Karpas-422 (cell line): ENCODE data around the gene SPTSSA. TPM values are rescaled to one million over a fixed set of nuclear protein-coding genes. Genes with fewer than 3 reads are reported as not detected.
A peak's percentile ranks its signal among the peaks of the same experiment; 100 is the strongest.
"Not testable (repeated sequence)": the region's sequence is repeated elsewhere in the genome, so short reads cannot be mapped to it uniquely, and the experiment has no call there.

Experiments
- DNase-seq: peaks from one replicate; pipeline ENCODE4 v3.0.0-alpha.2; 2015
- H2AFZ ChIP-seq: fragments of 200-600 bp; sonication (generic); 2 replicates; pipeline ENCODE4 v1.6.1; 2014; ENCODE audit warnings: antibody characterized with exemption, low read length, mixed read lengths
- H3K27ac ChIP-seq: fragments of 200-600 bp; sonication (generic); 2 replicates; pipeline ENCODE4 v1.5.1; 2014; ENCODE audit warnings: mild to moderate bottlenecking, low read length, moderate library complexity
- H3K27me3 ChIP-seq: fragments of 200-600 bp; sonication (generic); 2 replicates; pipeline ENCODE4 v1.6.1; 2014; ENCODE audit warnings: low read length, mixed read lengths
- H3K36me3 ChIP-seq: fragments of 200-600 bp; sonication (generic); 2 replicates; pipeline ENCODE4 v1.6.1; 2014; ENCODE audit warnings: low read length, mixed read lengths; ENCODE audit not compliant: insufficient read depth
- H3K4me1 ChIP-seq: fragments of 200-600 bp; sonication (generic); 2 replicates; pipeline ENCODE4 v1.6.1; 2014; ENCODE audit warnings: mild to moderate bottlenecking, low read length, mixed read lengths
- H3K4me2 ChIP-seq: fragments of 200-600 bp; sonication (generic); 2 replicates; pipeline ENCODE4 v1.6.1; 2014; ENCODE audit warnings: low read length, low read depth, mild to moderate bottlenecking; ENCODE audit not compliant: poor library complexity, severe bottlenecking
- H3K4me3 ChIP-seq: fragments of 200-600 bp; sonication (generic); 2 replicates; pipeline ENCODE4 v1.5.1; 2014; ENCODE audit warnings: mild to moderate bottlenecking, antibody characterized with exemption, low read length, mixed read lengths
- H3K79me2 ChIP-seq: fragments of 200-600 bp; sonication (generic); 2 replicates; pipeline ENCODE4 v1.6.1; 2014; ENCODE audit warnings: mild to moderate bottlenecking, low read length, mixed read lengths
- H3K9ac ChIP-seq: fragments of 200-600 bp; sonication (generic); 2 replicates; pipeline ENCODE4 v1.6.0; 2014; ENCODE audit warnings: low read length
- H3K9me2 ChIP-seq: fragments of 200-600 bp; sonication (generic), shearing (Covaris generic); replicated peaks from 2 replicates; pipeline ENCODE4 v1.6.0; 2014; ENCODE audit warnings: mild to moderate bottlenecking, low read length, moderate library complexity; ENCODE audit not compliant: insufficient read depth
- H3K9me3 ChIP-seq: fragments of 300-700, 200-600 bp; sonication (generic); 2 replicates; pipeline ENCODE4 v1.6.1; 2014; ENCODE audit warnings: low read length, mixed read lengths
- H4K20me1 ChIP-seq: fragments of 200-600 bp; sonication (generic); 2 replicates; pipeline ENCODE4 v1.6.1; 2014; ENCODE audit warnings: mild to moderate bottlenecking, antibody characterized with exemption, low read length, low read depth; ENCODE audit not compliant: insufficient read depth
- total RNA-seq: library from RNA; depleted of rRNA; stranded (reverse); fragments of >200 nt; shearing (Covaris generic); gene quantifications from 2 replicates; pipeline ENCODE4 v1.2.3, GENCODE V29; 2014; ENCODE audit warnings: low replicate concordance; rRNA removed

SPTSSA gene, protein sequence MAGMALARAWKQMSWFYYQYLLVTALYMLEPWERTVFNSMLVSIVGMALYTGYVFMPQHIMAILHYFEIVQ
- total RNA-seq, result 9.5 and 25.9 TPM in 2 replicates

DNA sequence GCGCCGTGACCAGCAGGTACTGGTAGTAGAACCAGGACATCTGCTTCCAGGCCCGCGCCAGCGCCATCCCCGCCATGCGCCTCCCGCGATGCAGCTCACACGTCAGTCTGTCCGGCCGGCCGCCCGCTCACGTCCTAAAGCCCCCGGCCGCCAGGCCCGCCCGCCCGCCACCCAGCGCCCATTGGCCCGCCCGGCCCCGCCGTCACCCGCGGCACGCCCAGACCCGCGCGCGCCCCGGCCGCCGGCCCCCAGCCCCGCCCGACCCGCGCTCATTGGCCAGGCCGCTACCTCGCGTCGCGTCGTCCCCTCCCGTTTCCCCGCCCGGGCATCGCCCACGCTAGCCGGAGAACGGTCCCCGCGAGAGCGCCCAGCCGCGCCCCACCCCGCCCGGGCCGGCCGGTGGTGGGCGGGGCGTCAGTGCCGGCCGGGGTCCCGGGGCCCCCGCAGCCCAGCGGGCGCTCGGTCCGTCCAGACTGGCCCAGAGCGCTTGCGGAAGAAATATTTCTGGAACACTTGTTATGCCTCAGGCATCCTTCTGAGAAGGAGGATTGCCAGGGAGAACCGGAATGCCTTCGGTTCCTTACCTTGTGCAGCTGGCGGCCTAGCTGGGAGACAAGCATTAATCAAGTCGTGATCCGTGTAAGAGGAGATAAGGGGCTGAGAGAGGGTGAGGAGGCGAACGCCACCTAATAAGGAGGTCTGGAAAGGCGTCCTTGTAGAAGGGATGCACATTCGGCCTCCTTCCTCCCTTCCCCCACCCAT, at the start of gene SPTSSA:
SPTSSA (minus strand) TSS at position 109 of the 762 bp plus-strand sequence; CDS start at position 76, 33 bp downstream.
- peak within 1 kb of the TSS; percentile 92 for H2AFZ ChIP-seq
- H3K27ac ChIP-seq, result peak within 1 kb of the TSS; percentile 8; the same call in 1 of the 2 replicates
- H3K79me2 ChIP-seq, result peaks cover 44% of the 10 kb centered on the region
- H3K4me1 ChIP-seq, result peaks cover 26% of the 10 kb centered on the region
- no peaks in the 10 kb centered on the region for H3K27me3 ChIP-seq
- H3K9ac ChIP-seq, result peak within 1 kb of the TSS; percentile 92
- no peaks in the 10 kb centered on the region for H3K9me2 ChIP-seq
- peaks cover 11% of the 10 kb centered on the region; the same call in 1 of the 2 replicates for H4K20me1 ChIP-seq
- H3K4me2 ChIP-seq, result peak within 1 kb of the TSS; percentile 88
- peak; percentile 99 for DNase-seq
- H3K4me3 ChIP-seq, result peak within 1 kb of the TSS; percentile 81
- no peaks in the 10 kb centered on the region for H3K36me3 ChIP-seq
- no peaks in the 10 kb centered on the region for H3K9me3 ChIP-seq

DNA sequence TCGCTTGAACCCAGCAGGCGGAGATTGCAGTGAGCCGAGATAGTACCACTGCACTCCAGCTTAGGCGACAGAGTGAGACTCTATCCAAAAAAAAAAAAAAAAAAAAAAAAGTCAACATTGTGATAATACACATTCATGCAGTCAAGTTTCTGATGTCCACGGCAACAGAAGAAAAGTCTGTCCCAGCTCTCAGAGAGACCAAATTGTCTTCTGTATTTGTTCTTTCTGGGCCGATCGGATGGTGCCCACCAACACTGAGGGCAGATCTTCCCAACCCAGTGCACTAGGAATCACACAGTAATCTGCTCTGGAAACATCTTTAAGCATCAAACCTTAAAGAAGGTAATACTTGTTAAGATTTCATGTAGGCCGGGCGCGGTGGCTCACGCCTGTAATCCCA, 45.8 kb upstream of the SPTSSA start:
- Histone ChIP-seq H3K27ac (no peak overlapping the region), H3K4me1 (no peaks in the 10 kb centered on the region), H3K27me3 (no peaks in the 10 kb centered on the region), H3K9me2 (no peaks in the 10 kb centered on the region), H3K4me2 (no peak overlapping the region), H4K20me1 (no peaks in the 10 kb centered on the region), H3K36me3 (no peaks in the 10 kb centered on the region), H2AFZ (no peak overlapping the region), H3K79me2 (no peaks in the 10 kb centered on the region), H3K9me3 (no peaks in the 10 kb centered on the region), H3K4me3 (no peak overlapping the region), H3K9ac (no peak overlapping the region)
- DNase-seq, result no peak

DNA sequence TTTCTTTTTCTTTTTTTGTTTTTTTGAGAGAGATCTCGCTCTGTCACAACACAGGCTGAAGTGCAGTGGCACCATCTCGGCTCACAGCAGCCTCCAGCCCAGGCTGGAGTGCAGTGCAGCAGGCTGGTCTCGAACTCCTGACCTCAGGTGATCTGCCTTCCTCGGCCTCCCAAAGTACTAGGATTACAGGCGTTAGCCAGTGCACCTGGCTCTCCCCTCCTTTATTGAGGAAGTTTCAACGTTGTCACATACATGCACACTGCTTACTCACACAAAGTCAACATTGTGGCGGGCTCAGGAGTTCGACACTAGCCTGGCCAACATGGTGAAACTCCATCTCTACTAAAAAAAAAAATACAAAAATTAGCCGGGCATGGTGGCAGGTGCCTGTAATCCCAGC, 45.4 kb upstream of the SPTSSA start:
- H3K4me2 ChIP-seq, result no peak overlapping the region
- no peak overlapping the region for H2AFZ ChIP-seq
- no peak for DNase-seq
- H3K4me1 ChIP-seq, result no peaks in the 10 kb centered on the region
- H3K27ac ChIP-seq, result no peak overlapping the region
- H3K27me3 ChIP-seq, result no peaks in the 10 kb centered on the region
- H3K9ac ChIP-seq, result no peak overlapping the region
- H3K9me2 ChIP-seq, result no peaks in the 10 kb centered on the region
- H3K4me3 ChIP-seq, result no peak overlapping the region
- no peaks in the 10 kb centered on the region for H3K36me3 ChIP-seq
- no peaks in the 10 kb centered on the region for H3K79me2 ChIP-seq
- no peaks in the 10 kb centered on the region for H4K20me1 ChIP-seq
- no peaks in the 10 kb centered on the region for H3K9me3 ChIP-seq

DNA sequence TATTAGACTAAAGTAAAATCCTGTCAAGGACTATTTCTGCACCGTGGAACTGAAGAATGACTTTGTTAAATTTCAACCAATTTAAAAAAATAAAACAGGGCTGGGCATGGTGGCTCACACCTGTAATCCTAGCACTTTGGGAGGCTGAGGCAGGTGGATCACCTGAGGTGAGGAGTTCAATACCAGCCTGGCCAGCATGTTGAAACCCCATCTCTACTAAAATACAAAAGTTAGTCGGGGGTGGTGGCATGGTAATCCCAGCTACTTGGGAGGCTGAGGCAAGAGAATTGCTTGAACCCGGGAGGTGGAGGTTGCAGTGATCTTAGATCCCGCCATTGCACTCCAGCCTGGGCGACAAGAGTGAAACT, 43.1 kb upstream of the SPTSSA start:
- H3K4me3 ChIP-seq, H3K4me2 ChIP-seq, H3K9me3 ChIP-seq, H3K36me3 ChIP-seq, DNase-seq, H3K79me2 ChIP-seq, H3K27ac ChIP-seq, H4K20me1 ChIP-seq, H3K4me1 ChIP-seq, H2AFZ ChIP-seq, H3K9ac ChIP-seq, H3K27me3 ChIP-seq, H3K9me2 ChIP-seq: not testable (repeated sequence)

DNA sequence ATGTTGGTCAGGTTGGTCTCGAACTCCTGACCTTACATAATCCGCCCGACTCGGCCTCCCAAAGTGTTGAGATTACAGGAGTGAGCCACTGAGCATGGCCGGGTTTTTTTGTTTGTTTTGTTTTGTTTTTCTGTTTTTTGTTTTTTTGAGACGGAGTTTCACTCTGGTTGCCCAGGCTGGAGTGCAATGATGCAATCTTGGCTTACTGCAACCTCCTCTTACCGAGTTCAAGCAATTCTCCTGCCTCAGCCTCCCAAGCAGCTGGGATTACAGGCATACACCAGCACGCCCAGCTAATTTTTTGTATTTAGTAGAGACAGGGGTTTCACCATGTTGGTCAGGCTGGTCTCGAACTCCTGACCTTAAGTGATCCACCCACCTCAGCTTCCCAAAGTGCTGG, 42.0 kb upstream of the SPTSSA start:
- H3K27me3 ChIP-seq, H4K20me1 ChIP-seq, DNase-seq, H3K9me3 ChIP-seq, H2AFZ ChIP-seq, H3K79me2 ChIP-seq, H3K4me2 ChIP-seq, H3K9me2 ChIP-seq, H3K4me3 ChIP-seq, H3K4me1 ChIP-seq, H3K9ac ChIP-seq, H3K27ac ChIP-seq, H3K36me3 ChIP-seq: not testable (repeated sequence)

DNA sequence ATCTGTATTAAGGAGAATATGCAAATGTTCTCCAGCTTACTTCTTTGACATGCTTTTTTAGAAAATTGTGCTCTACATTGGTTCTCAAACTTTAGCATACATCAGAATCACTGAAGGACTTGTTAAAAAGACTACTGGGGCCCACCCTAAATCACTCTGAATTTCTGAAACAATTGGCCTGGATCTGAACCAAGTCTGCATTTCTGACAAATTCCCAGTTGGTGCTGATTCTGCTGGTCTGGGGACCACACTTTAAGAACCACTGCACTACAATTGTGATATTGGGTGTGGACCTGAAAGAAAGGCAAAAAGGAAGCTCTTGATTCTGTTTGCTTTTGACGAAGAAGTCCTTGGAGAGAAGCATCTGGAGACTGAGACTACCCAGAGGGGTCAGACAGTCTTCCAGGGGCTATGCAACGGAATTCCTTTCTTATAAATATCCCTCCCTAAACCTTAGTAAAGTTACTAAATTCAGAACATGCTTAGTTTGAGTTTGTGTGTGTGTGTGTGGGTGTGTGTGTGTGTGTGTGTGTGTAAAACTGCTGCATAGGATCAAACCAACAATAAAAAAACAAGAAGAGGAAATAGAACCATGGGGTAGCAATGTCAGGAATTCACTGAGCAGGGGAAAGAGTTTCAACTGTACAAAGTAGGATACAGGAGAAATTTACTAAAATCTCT, 40.6 kb upstream of the SPTSSA start:
- Histone ChIP-seq H3K4me2 (no peak overlapping the region), H3K9me3 (no peaks in the 10 kb centered on the region), H3K36me3 (no peaks in the 10 kb centered on the region), H3K9me2 (no peaks in the 10 kb centered on the region), H3K4me1 (no peaks in the 10 kb centered on the region), H3K79me2 (no peaks in the 10 kb centered on the region), H3K27me3 (no peaks in the 10 kb centered on the region), H4K20me1 (no peaks in the 10 kb centered on the region), H3K4me3 (no peak overlapping the region), H2AFZ (no peak overlapping the region), H3K9ac (no peak overlapping the region), H3K27ac (no peak overlapping the region)
- DNase-seq, result no peak

DNA sequence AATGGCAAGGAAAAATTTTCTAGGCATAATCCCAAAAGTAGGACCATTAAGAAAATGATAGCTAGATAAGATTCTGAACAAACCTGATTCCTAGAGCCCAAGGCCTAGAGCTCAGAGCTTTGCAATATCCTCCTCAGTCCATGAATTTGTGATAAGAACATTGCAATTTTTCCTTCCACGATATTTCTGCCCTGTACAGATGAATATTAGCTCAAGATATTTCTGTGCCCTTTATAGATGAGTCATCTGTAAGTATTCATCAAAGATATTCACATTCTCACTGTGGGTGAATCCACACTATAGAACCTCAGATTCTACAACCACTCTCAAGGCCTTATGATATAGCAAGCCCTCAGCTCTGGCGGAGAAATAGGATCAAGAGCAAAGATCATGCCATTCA, 40.0 kb upstream of the SPTSSA start:
- no peak overlapping the region for H3K9ac ChIP-seq
- H4K20me1 ChIP-seq, result no peaks in the 10 kb centered on the region
- H3K4me1 ChIP-seq, result no peaks in the 10 kb centered on the region
- no peaks in the 10 kb centered on the region for H3K27me3 ChIP-seq
- DNase-seq, result no peak
- no peaks in the 10 kb centered on the region for H3K36me3 ChIP-seq
- no peak overlapping the region for H3K4me3 ChIP-seq
- no peak overlapping the region for H3K27ac ChIP-seq
- no peak overlapping the region for H3K4me2 ChIP-seq
- no peaks in the 10 kb centered on the region for H3K9me2 ChIP-seq
- H3K79me2 ChIP-seq, result no peaks in the 10 kb centered on the region
- no peak overlapping the region for H2AFZ ChIP-seq
- no peaks in the 10 kb centered on the region for H3K9me3 ChIP-seq

DNA sequence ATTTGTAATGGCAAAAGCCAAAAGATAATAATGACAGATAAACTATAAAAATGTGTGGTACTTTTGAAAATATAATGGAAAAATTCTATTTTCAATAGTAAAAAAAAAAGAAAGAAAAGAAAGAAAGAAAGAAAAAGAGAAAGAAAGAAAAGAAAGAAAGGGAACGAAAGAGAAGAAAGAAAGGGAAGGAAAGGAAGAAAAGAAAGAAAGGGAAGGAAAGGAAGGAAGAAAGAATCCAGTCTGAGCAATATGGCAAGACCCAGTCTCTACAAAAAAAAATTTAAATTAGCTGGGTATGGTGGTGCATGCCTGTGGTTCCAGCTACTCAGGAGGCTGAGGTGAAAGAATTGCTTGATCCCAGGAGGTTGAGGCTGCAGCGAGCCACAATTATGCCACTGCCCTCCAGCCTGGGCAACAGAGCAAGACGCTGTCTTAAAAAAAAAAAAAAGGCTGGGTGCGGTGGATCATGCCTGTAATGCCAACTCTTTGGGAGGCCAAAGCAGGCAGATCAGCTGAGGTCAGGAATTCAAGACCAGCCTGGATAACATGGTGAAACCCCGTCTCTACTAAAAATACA, 39.1 kb upstream of the SPTSSA start:
- H3K9me3 ChIP-seq, result no peaks in the 10 kb centered on the region
- no peaks in the 10 kb centered on the region for H3K9me2 ChIP-seq
- H3K36me3 ChIP-seq, result no peaks in the 10 kb centered on the region
- no peak overlapping the region for H2AFZ ChIP-seq
- H3K9ac ChIP-seq, result no peak overlapping the region
- peaks cover 4% of the 10 kb centered on the region for H3K4me1 ChIP-seq
- no peak overlapping the region for H3K27ac ChIP-seq
- DNase-seq, result no peak
- no peak overlapping the region for H3K4me3 ChIP-seq
- H3K4me2 ChIP-seq, result no peak overlapping the region
- H3K79me2 ChIP-seq, result no peaks in the 10 kb centered on the region
- no peaks in the 10 kb centered on the region for H4K20me1 ChIP-seq
- no peaks in the 10 kb centered on the region for H3K27me3 ChIP-seq
